ENCODE data around the gene RAMAC.

RAMAC gene

DNA sequence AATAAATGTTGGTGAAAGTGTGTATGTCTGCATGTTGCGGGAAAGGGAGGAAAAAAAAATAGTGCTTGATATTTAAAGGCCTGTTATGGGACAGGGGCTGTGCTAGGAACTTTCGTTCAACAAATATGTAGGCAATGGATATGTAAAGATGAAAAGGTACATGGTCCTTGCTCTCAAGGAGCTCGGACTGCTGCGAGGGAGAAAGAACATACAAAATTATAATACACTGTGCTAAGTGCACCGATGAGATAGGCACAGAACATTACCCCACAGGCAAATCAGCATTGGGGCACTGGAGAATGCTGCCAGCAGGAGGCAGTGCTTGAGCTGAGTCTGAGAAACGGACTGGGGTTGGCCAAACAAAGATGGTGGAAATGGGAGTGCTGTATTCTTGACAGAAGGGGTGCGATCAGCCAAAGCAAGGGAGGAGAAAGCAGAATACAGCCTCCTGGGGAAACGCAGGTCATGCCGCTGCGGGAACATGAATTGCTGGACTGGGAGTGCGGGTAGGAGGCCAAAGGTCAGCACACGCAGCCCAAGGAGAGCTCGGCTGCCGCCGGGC lies 24.8 kb downstream of the RAMAC start:
- TF ChIP-seq, protein P1, sequence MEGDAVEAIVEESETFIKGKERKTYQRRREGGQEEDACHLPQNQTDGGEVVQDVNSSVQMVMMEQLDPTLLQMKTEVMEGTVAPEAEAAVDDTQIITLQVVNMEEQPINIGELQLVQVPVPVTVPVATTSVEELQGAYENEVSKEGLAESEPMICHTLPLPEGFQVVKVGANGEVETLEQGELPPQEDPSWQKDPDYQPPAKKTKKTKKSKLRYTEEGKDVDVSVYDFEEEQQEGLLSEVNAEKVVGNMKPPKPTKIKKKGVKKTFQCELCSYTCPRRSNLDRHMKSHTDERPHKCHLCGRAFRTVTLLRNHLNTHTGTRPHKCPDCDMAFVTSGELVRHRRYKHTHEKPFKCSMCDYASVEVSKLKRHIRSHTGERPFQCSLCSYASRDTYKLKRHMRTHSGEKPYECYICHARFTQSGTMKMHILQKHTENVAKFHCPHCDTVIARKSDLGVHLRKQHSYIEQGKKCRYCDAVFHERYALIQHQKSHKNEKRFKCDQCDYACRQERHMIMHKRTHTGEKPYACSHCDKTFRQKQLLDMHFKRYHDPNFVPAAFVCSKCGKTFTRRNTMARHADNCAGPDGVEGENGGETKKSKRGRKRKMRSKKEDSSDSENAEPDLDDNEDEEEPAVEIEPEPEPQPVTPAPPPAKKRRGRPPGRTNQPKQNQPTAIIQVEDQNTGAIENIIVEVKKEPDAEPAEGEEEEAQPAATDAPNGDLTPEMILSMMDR (IDR thresholded peaks at IDR 0.05; ENCODE audit: insufficient read depth, low read length, poor library complexity, severe bottlenecking) = peak; percentile 94
- Histone ChIP-seq H3K27me3 (replicated peaks; ENCODE audit: control insufficient read depth, insufficient read depth, low read length) (no peaks in the 10 kb centered on the region), H3K36me3 (ENCODE audit: control insufficient read depth, insufficient read depth, low read length) (peaks cover 4% of the 10 kb centered on the region), H3K4me3 (replicated peaks; ENCODE audit: low read depth, low read length) (peak overlapping the region; percentile 82)
- no peak for DNase-seq (ENCODE audit: extremely low read depth, insufficient read length)

DNA sequence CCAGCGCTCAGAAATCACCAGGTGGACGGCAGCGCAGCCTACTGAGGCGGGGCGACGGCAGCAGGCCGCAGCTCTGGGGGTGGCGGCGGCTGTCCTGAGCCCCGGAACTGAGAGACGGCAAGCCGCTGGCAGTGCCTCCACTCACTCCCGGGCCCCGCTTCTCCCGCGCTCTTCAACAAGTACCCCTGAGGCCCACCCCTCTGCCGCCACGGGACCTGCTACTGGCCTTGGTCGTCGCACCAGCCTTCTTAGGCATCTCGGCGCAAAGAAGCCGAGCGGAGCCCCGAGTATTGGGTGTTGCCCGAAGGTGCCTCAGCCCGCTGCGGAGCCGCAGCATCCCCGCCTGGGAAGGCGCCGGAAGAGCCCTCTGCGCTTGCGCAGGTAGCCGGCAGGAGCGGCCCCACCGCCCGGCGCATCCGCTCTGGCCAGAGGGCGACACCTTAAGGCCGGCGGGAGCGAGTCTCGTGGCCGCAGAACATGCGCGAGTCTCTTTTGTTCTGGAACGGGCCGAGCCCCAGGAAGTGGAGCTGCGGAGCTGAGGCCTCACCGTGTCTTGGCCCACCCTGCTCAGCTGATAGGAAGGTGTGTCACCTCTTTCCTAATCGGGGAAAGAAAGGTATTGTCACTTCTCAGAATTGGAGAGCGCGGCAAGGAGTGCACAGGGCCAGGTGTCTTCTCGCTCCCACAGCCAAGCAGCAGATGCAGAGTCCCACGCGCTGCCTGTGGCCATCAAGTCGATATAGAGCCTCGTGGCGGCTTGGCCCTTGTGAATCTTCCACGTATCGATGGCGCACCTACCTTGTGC lies 25.5 kb downstream of the RAMAC start, which contains the start of gene C15orf40:
Gene C15orf40, minus strand, starts transcription at position 369 of the 805 bp plus-strand sequence. Its CDS starts 32 bp downstream, at position 337.
- TF ChIP-seq, protein P1 (IDR thresholded peaks at IDR 0.05; ENCODE audit: insufficient read depth, low read length, poor library complexity, severe bottlenecking) = peak; percentile 95
- Histone ChIP-seq H3K4me3 (replicated peaks; ENCODE audit: low read depth, low read length) (peak within 1 kb of the TSS; percentile 82), H3K27me3 (replicated peaks; ENCODE audit: control insufficient read depth, insufficient read depth, low read length) (no peaks in the 10 kb centered on the region), H3K36me3 (ENCODE audit: control insufficient read depth, insufficient read depth, low read length) (peaks cover 4% of the 10 kb centered on the region)
- DNase-seq (ENCODE audit: extremely low read depth, insufficient read length) = peak; percentile 96

DNA sequence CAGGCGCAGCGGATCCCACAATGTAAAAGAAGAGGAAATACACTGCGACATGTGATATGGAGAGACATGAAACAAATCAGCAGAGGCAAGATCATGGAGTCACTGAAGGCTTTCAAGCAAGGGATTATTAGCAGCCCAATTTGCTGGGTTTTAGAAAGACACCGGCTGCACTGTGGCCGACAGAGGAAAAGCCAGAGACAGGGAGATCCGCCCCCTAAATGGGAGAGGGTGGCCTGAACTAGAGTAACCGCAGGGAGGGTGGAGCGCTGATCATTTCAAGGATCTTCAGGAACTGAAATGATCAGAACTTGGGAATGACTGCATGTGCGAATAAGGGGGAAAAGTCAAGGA lies 26.0 kb downstream of the RAMAC start:
- H3K4me3 ChIP-seq (replicated peaks; ENCODE audit: low read depth, low read length) = peak overlapping the region; percentile 82
- TF ChIP-seq, protein P1 (IDR thresholded peaks at IDR 0.05; ENCODE audit: insufficient read depth, low read length, poor library complexity, severe bottlenecking) = no peak
- no peaks in the 10 kb centered on the region for H3K27me3 ChIP-seq (replicated peaks; ENCODE audit: control insufficient read depth, insufficient read depth, low read length)
- no peak for DNase-seq (ENCODE audit: extremely low read depth, insufficient read length)
- H3K36me3 ChIP-seq (ENCODE audit: control insufficient read depth, insufficient read depth, low read length) = peaks cover 3% of the 10 kb centered on the region

DNA sequence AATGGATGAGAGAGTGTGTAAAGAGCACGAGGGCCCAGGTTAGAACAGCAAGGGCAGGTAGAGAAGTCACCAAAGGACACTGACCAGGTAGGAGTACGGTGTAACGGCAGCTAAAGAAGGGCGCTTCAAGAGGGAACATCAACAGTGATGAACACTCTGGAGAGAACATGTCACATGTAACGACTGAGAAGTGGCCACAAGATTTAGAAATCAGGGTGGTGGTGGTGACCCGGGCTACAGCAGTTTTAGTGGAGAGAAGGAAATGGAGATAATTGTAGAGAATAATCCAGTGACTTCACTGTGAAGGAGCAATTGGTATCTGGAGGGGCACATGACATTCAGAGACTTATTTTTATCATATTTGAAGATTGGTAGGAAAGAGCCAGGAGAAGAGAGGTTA lies 26.6 kb downstream of the RAMAC start:
- TF ChIP-seq, protein P1 (IDR thresholded peaks at IDR 0.05; ENCODE audit: insufficient read depth, low read length, poor library complexity, severe bottlenecking) = no peak
- DNase-seq (ENCODE audit: extremely low read depth, insufficient read length) = no peak
- no peak overlapping the region for H3K4me3 ChIP-seq (replicated peaks; ENCODE audit: low read depth, low read length)
- H3K36me3 ChIP-seq (ENCODE audit: control insufficient read depth, insufficient read depth, low read length) = peaks cover 1% of the 10 kb centered on the region
- H3K27me3 ChIP-seq (replicated peaks; ENCODE audit: control insufficient read depth, insufficient read depth, low read length) = no peaks in the 10 kb centered on the region

DNA sequence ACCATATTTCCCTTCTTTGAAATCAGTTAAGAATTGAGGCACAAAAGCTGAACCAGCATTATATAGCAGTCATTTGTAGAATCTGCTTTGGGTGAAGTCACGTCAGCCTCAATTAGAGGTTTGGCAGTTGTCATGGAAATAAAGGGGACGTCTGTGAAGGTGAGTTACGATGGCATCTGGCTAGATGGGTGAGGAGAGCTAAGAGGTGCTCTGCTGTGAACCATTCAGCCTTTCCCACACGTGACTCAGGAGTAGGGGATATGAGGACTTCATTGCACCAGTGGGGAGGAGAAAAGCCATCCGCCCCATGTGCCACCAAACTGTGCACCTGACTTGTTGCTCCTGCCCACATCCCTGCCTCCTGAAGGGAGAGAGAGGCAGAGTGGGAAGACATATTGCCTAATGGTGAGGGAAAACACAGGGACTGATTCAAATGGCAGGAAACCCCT lies 28.2 kb downstream of the RAMAC start:
- Histone ChIP-seq H3K36me3 (ENCODE audit: control insufficient read depth, insufficient read depth, low read length) (peaks cover 4% of the 10 kb centered on the region; the same call in 1 of the 2 replicates), H3K27me3 (replicated peaks; ENCODE audit: control insufficient read depth, insufficient read depth, low read length) (no peaks in the 10 kb centered on the region), H3K4me3 (replicated peaks; ENCODE audit: low read depth, low read length) (no peak overlapping the region)
- no peak for DNase-seq (ENCODE audit: extremely low read depth, insufficient read length)
- TF ChIP-seq, protein P1 (IDR thresholded peaks at IDR 0.05; ENCODE audit: insufficient read depth, low read length, poor library complexity, severe bottlenecking) = no peak

Measured in GM06990 (cell line).